Thyroid gland (tissue), 4 donors: ENCODE measurements around the gene ABR. TPM values are rescaled to one million over a fixed set of nuclear protein-coding genes. Genes with fewer than 3 reads are reported as not detected.

Experiments
- DNase-seq, 2 donors: peaks; one replicate each; pipeline ENCODE4 v3.0.0-alpha.2; 2019
- H3K27ac ChIP-seq, 3 donors: fragments of 200-600 bp; sonication (generic); 1 replicate in 2 of 3; 2 replicates in 1 of 3; pipeline ENCODE4 v1.5.1; 2016 to 2019; ENCODE audit warnings: mild to moderate bottlenecking in 1 of 3, moderate library complexity in 1 of 3
- H3K27me3 ChIP-seq: fragments of 200-600 bp; sonication (generic); one replicate; pipeline ENCODE4 v1.5.1; 2019
- H3K36me3 ChIP-seq, 2 donors: fragments of 200-600 bp; sonication (generic); one replicate each; pipeline ENCODE4 v1.5.1; 2016 to 2019
- H3K4me1 ChIP-seq, 2 donors: fragments of 200-600 bp; sonication (generic); one replicate each; pipeline ENCODE4 v1.5.1; 2017 to 2019
- H3K4me3 ChIP-seq, 3 donors: fragments of 200-600 bp; sonication (generic); replicated peaks in 1 of 3; 1 replicate in 2 of 3; 2 replicates in 1 of 3; pipeline ENCODE4 v1.5.1; 2016; ENCODE audit warnings: mild to moderate bottlenecking in 1 of 3
- H3K9me3 ChIP-seq: fragments of 200-600 bp; sonication (generic); one replicate; pipeline ENCODE4 v1.5.1; 2017
- CTCF ChIP-seq, 6 experiments: fragments of 200-600 bp in 3 of 6; fragments of 450-650 bp in 3 of 6; sonication (generic) in 3 of 6; IDR thresholded peaks; one replicate each; pipeline ENCODE4 v1.5.1; 2016 to 2019; ENCODE audit warnings: antibody characterized with exemption in 6 of 6, mild to moderate bottlenecking in 2 of 6, inconsistent platforms in 1 of 6, moderate library complexity in 1 of 6
- POLR2A ChIP-seq, 2 donors: fragments of 450-650 bp; IDR thresholded peaks; one replicate each; pipeline ENCODE4 v1.6.1; 2017; ENCODE audit warnings: antibody characterized with exemption in 2 of 2, mild to moderate bottlenecking in 2 of 2, moderate library complexity in 1 of 2
- WGBS, 2 donors: methylation state at CpG; one replicate each; pipeline ENCODE4 v1.1.5; 2017; 5-methylcytosine and 5-hydroxymethylcytosine counted together
- intact Hi-C: fragments of 100-400 bp; cut with DNase I; formaldehyde crosslinking; loops from one replicate; pipeline ENCODE4 v1.15.1; 2023
- total RNA-seq, 4 donors: library from RNA; depleted of rRNA; stranded (reverse); fragments of >200 nt; gene quantifications; one replicate each; pipeline ENCODE4 v1.2.3, GENCODE V29; 2016

The ABR gene
- total RNA-seq, 4 donors from 2014 or later, result 23.7 to 33.7 (median 31.5) TPM

GRCh38 chr17:992933-993332, 186.8 kb downstream of the ABR start:
- no peak for DNase-seq
- Histone ChIP-seq H3K36me3 (no peaks in the 10 kb centered on the region), H3K4me3 (no peak overlapping the region), H3K27ac (no peak overlapping the region), H3K27me3 (no peaks in the 10 kb centered on the region), H3K9me3 (no peaks in the 10 kb centered on the region), H3K4me1 (peaks cover 5 to 6% of the 10 kb centered on the region in 2 donors)
- no peak for TF ChIP-seq CTCF (IDR thresholded peaks at IDR 0.05)
- TF ChIP-seq POLR2A (IDR thresholded peaks at IDR 0.05), result no peak
- intact Hi-C loops, result no loop called here
- 70 to 71% methylated on average over 5 to 12 of the region's 13 CpGs for whole genome bisulfite sequencing, 2 donors

GRCh38 chr17:988561-988960, 191.2 kb downstream of the ABR start:
- Histone ChIP-seq H3K27ac (no peak overlapping the region), H3K27me3 (no peaks in the 10 kb centered on the region), H3K36me3 (no peaks in the 10 kb centered on the region), H3K4me3 (no peak overlapping the region), H3K4me1 (no peaks in the 10 kb centered on the region), H3K9me3 (no peaks in the 10 kb centered on the region)
- intact Hi-C loops, result no loop called here
- TF ChIP-seq CTCF (IDR thresholded peaks at IDR 0.05) (no peak), POLR2A (IDR thresholded peaks at IDR 0.05) (no peak)
- 90 to 91% methylated on average over 6 to 10 of the region's 11 CpGs for WGBS, 2 donors
- no peak for DNase-seq

GRCh38 chr17:987931-988330, 191.8 kb downstream of the ABR start:
- Histone ChIP-seq H3K9me3 (no peaks in the 10 kb centered on the region), H3K27me3 (no peaks in the 10 kb centered on the region), H3K4me1 (no peaks in the 10 kb centered on the region), H3K27ac (no peak overlapping the region), H3K4me3 (no peak overlapping the region), H3K36me3 (no peaks in the 10 kb centered on the region)
- no peak for TF ChIP-seq POLR2A (IDR thresholded peaks at IDR 0.05)
- TF ChIP-seq CTCF (IDR thresholded peaks at IDR 0.05), result no peak
- WGBS, 2 donors, result 94 to 95% methylated on average over 15 of the region's 15 CpGs
- intact Hi-C loops, result no loop called here
- no peak for DNase-seq

DNA sequence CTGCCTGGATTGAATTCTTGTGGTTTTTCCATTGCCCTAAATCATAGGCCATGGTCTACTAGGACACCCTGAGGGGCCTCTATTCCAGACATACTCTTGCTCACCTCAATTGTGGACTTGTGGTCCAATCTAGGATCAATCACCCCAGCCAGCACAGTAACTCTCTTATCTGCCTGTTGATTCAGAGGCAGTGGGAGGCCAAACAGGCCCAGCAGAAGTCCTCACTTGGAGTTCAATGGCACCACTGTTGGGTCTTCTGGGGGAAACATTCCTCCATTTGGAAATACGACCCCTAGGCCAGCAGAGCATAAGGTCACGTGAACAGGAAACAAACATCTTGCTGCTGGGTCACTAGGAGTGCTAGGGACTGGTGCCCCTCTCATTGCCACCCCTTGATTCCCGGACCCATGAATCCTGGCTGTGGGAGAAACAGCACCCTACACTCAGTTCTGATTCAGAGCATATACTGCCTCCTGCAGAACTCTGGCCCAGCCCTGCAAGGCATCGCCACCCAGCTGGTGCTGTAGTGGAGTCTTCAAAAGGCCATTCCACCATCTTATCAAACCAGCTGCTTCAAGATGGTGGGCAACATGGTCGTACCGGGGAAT, 193.4 kb downstream of the ABR start:
- intact Hi-C loops, result no loop called here
- H3K27me3 ChIP-seq, result no peaks in the 10 kb centered on the region
- no peak overlapping the region for H3K27ac ChIP-seq
- WGBS, 2 donors, result 87 to 93% methylated on average over 6 of the region's 6 CpGs
- no peak overlapping the region for H3K4me3 ChIP-seq
- TF ChIP-seq POLR2A (IDR thresholded peaks at IDR 0.05) (no peak), CTCF (IDR thresholded peaks at IDR 0.05) (no peak)
- DNase-seq, result no peak
- H3K36me3 ChIP-seq, result no peaks in the 10 kb centered on the region
- H3K4me1 ChIP-seq, result no peaks in the 10 kb centered on the region
- no peaks in the 10 kb centered on the region for H3K9me3 ChIP-seq

DNA sequence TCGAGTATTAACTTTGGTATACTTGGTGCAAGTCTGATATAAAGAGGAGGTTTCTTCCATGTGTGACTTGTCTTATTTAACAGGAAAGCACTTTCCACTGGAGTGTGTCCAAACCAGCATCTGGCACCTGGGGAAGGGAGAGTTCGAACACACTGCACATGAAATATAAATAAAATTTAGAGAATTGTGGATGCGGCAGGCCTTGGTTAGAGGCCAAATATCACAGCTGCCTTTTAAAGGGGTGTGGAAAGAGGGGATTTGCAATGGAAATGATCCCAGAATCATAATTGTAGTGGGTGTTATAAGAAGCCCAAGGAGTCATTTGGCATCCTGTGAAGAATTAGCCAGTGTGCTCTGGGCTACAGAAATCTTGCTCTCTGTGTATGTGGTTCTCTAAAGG, 195.9 kb downstream of the ABR start:
- H3K4me3 ChIP-seq, result no peak overlapping the region
- DNase-seq, result no peak
- WGBS, 2 donors, result 82 to 84% methylated on average over 3 of the region's 3 CpGs
- H3K4me1 ChIP-seq, result peaks cover 13 to 15% of the 10 kb centered on the region in 2 donors
- intact Hi-C loops, result no loop called here
- TF ChIP-seq CTCF (IDR thresholded peaks at IDR 0.05), result no peak
- TF ChIP-seq POLR2A (IDR thresholded peaks at IDR 0.05), result no peak
- H3K9me3 ChIP-seq, result no peaks in the 10 kb centered on the region
- no peaks in the 10 kb centered on the region for H3K27me3 ChIP-seq
- no peak overlapping the region for H3K27ac ChIP-seq
- H3K36me3 ChIP-seq, result no peaks in the 10 kb centered on the region
